ENCODE results near the gene SHPK. TPM values are rescaled to one million over a fixed set of nuclear protein-coding genes. Genes with fewer than 3 reads are reported as not detected.

The SHPK gene, protein sequence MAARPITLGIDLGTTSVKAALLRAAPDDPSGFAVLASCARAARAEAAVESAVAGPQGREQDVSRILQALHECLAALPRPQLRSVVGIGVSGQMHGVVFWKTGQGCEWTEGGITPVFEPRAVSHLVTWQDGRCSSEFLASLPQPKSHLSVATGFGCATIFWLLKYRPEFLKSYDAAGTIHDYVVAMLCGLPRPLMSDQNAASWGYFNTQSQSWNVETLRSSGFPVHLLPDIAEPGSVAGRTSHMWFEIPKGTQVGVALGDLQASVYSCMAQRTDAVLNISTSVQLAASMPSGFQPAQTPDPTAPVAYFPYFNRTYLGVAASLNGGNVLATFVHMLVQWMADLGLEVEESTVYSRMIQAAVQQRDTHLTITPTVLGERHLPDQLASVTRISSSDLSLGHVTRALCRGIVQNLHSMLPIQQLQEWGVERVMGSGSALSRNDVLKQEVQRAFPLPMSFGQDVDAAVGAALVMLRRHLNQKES
- total RNA-seq (ENCODE audit: low replicate concordance) = 10.4 and 11.6 TPM in 2 replicates

DNA sequence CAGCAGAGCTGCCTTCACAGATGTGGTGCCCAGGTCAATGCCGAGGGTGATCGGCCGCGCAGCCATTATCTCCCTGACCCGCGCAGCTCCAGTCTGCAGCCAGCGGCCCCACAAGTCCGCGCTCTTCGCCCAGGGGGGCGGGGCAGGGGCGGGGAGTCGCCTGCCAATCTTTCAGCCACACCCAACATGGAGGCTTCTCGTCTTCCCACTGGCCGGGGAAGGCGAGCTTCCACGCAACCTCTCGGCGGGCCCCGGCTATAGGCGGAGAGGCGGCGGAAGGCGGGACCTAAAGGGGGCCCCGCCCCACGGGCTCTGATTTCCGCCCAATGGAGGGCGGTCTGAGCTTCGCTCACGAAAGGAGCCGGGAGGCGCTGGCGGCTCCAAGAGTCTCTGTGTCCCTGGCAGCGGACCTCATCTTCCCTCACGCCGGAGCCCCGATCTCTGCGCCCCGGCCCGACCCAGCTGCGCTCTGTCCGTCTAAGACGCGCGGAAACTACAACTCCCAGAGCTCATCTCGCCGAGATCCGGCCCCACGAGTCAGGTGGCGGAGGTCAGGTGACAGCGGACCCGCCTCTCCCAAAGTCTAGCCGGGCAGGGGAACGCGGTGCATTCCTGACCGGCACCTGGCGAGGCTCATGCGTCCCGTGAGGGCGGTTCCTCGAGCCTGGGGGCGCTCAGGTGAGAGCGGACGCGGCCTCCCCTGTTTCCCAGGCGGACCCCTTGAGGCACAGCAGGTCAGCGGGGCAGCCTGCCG, at the start of gene SHPK, which contains the start of gene CTNS:
SHPK (minus strand) TSS at position 97 of the 754 bp plus-strand sequence; CDS start at position 66, 31 bp downstream.
CTNS (plus strand) TSS at position 607 of the 754 bp plus-strand sequence. CDS start 3,447 bp downstream, outside the sequence.

DNA sequence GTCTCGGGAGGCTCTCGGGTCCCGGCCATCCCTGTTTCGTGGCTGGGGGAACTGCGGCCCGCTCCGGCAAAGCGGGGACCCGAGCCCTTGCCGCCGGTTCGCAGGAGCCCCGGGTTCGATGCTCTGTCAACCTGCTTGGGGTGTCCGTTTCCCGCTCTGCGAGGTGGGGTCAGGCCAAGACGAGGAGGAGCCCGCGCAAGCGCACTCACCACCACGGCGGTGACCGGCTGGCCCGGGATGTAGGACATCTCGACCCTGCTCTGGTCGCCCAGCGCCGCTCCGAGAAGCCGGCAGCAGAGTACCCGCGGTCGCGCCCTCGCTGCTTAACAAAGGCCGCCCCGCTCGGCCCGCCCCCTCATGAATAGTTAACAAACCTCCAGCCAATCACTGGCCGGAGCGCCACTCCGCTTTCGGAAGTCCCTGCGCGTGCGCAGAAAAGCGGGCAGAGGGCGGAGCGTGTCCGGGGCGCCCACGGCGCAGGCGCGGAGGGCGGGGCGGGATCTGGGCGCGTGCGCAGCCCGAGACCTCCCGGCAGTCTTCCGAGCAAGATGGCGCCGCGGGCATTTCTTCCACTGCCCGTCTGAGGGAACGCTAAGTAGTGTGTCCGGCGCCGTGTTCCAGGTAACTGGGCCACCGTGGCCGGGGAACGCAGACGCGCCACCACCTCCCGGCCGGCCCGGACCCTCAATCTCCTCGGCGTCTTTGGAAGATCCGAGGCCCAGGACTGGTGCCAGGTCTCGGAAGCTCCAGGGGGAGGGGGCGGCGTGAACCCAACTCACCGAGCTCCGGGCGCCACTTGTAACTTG, 32.4 kb upstream of the SHPK start, which contains the start of the genes EMC6 and TAX1BP3:
EMC6 (plus strand) TSS at position 534 of the 806 bp plus-strand sequence. CDS start 335 bp downstream, outside the sequence.
TAX1BP3 (minus strand) TSS at position 300 of the 806 bp plus-strand sequence; CDS start at position 248, 52 bp downstream.

Other genes with a start within 250 kb of the SHPK start
- gene OR3A2, start 249.9 kb downstream of the SHPK start, total RNA-seq (ENCODE audit: low replicate concordance) = not detected in 2 replicates
- gene OR1E1, start 237.8 kb downstream of the SHPK start, total RNA-seq (ENCODE audit: low replicate concordance) = not detected in 2 replicates
- not detected in 2 replicates for gene OR3A3, start 224.9 kb downstream of the SHPK start, total RNA-seq (ENCODE audit: low replicate concordance)
- not detected in 2 replicates for gene OR1E2, start 202.4 kb downstream of the SHPK start, total RNA-seq (ENCODE audit: low replicate concordance)
- gene SPATA22, start 164.4 kb downstream of the SHPK start, total RNA-seq (ENCODE audit: low replicate concordance) = not detected in 2 replicates
- gene ASPA, start 160.3 kb downstream of the SHPK start, total RNA-seq (ENCODE audit: low replicate concordance) = 2.9 TPM in 1 of 2 replicates, not detected in the other
- 0.23 and 1.8 TPM in 2 replicates for gene TRPV3, start 78.4 kb downstream of the SHPK start, total RNA-seq (ENCODE audit: low replicate concordance)
- 0.60 and 1.8 TPM in 2 replicates for gene TRPV1, start 26.8 kb downstream of the SHPK start, total RNA-seq (ENCODE audit: low replicate concordance)
- 14.7 and 18.4 TPM in 2 replicates for gene CTNS, start 510 bp upstream of the SHPK start, total RNA-seq (ENCODE audit: low replicate concordance)
- gene TAX1BP3, start 32.3 kb upstream of the SHPK start, total RNA-seq (ENCODE audit: low replicate concordance) = 81.9 and 210 TPM in 2 replicates
- gene EMC6, start 32.6 kb upstream of the SHPK start, total RNA-seq (ENCODE audit: low replicate concordance) = 4.9 and 18.9 TPM in 2 replicates
- 0.38 TPM in 1 of 2 replicates, not detected in the other for gene P2RX5, start 59.9 kb upstream of the SHPK start, total RNA-seq (ENCODE audit: low replicate concordance)
- gene HASPIN, start 87.7 kb upstream of the SHPK start, total RNA-seq (ENCODE audit: low replicate concordance) = 0.23 and 1.8 TPM in 2 replicates
- gene ITGAE, start 164.9 kb upstream of the SHPK start, total RNA-seq (ENCODE audit: low replicate concordance) = 15.4 and 23.8 TPM in 2 replicates
- gene NCBP3, start 210.0 kb upstream of the SHPK start, total RNA-seq (ENCODE audit: low replicate concordance) = 10.5 and 15.7 TPM in 2 replicates